WERI-Rb-1 (cell line): ENCODE results near the gene RBM26.

ENCODE experiments used
- DNase-seq: peaks from one replicate; pipeline ENCODE4 v3.0.0-alpha.2; 2020
- H3K27ac ChIP-seq: fragments of 250-450 bp; sonication (Bioruptor Pico); 2 replicates; pipeline ENCODE4 v1.5.1; 2020; ENCODE audit warnings: mild to moderate bottlenecking, moderate library complexity
- H3K27me3 ChIP-seq: fragments of 250-450 bp; sonication (Bioruptor Pico); 2 replicates; pipeline ENCODE4 v1.5.1; 2021; ENCODE audit warnings: mild to moderate bottlenecking, low read depth, moderate library complexity; ENCODE audit not compliant: insufficient read depth, severe bottlenecking
- H3K36me3 ChIP-seq: fragments of 250-450 bp; sonication (Bioruptor Pico); 2 replicates; pipeline ENCODE4 v1.5.1; 2020; ENCODE audit warnings: mild to moderate bottlenecking, moderate library complexity
- H3K4me3 ChIP-seq: 2 replicates; pipeline ENCODE4 v1.5.1; 2011; ENCODE audit warnings: low read depth, mild to moderate bottlenecking, control low read depth, low read length
- H3K9me3 ChIP-seq: fragments of 250-450 bp; sonication (Bioruptor Pico); 2 replicates; pipeline ENCODE4 v1.5.1; 2021; ENCODE audit warnings: mild to moderate bottlenecking, moderate library complexity; ENCODE audit not compliant: severe bottlenecking
- TF ChIP-seq, protein P1 (sequence below): IDR thresholded peaks from 2 replicates; pipeline ENCODE4 v1.5.1; 2011; ENCODE audit warnings: low read depth, mild to moderate bottlenecking, control low read depth, inconsistent platforms, low read length

RBM26 gene, protein sequence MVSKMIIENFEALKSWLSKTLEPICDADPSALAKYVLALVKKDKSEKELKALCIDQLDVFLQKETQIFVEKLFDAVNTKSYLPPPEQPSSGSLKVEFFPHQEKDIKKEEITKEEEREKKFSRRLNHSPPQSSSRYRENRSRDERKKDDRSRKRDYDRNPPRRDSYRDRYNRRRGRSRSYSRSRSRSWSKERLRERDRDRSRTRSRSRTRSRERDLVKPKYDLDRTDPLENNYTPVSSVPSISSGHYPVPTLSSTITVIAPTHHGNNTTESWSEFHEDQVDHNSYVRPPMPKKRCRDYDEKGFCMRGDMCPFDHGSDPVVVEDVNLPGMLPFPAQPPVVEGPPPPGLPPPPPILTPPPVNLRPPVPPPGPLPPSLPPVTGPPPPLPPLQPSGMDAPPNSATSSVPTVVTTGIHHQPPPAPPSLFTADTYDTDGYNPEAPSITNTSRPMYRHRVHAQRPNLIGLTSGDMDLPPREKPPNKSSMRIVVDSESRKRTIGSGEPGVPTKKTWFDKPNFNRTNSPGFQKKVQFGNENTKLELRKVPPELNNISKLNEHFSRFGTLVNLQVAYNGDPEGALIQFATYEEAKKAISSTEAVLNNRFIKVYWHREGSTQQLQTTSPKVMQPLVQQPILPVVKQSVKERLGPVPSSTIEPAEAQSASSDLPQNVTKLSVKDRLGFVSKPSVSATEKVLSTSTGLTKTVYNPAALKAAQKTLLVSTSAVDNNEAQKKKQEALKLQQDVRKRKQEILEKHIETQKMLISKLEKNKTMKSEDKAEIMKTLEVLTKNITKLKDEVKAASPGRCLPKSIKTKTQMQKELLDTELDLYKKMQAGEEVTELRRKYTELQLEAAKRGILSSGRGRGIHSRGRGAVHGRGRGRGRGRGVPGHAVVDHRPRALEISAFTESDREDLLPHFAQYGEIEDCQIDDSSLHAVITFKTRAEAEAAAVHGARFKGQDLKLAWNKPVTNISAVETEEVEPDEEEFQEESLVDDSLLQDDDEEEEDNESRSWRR

GRCh38 chr13:79405831-79406596, at the start of gene RBM26:
TSS of gene RBM26 (minus strand) at chr13:79406255. CDS start at chr13:79405774, 481 bp downstream.
- Histone ChIP-seq H3K9me3 (no peaks in the 10 kb centered on the region), H3K36me3 (no peaks in the 10 kb centered on the region), H3K27me3 (no peaks in the 10 kb centered on the region), H3K4me3 (peak within 1 kb of the TSS; percentile 91), H3K27ac (peak within 1 kb of the TSS; percentile 96)
- DNase-seq: peak; percentile 87
- TF ChIP-seq, protein P1, sequence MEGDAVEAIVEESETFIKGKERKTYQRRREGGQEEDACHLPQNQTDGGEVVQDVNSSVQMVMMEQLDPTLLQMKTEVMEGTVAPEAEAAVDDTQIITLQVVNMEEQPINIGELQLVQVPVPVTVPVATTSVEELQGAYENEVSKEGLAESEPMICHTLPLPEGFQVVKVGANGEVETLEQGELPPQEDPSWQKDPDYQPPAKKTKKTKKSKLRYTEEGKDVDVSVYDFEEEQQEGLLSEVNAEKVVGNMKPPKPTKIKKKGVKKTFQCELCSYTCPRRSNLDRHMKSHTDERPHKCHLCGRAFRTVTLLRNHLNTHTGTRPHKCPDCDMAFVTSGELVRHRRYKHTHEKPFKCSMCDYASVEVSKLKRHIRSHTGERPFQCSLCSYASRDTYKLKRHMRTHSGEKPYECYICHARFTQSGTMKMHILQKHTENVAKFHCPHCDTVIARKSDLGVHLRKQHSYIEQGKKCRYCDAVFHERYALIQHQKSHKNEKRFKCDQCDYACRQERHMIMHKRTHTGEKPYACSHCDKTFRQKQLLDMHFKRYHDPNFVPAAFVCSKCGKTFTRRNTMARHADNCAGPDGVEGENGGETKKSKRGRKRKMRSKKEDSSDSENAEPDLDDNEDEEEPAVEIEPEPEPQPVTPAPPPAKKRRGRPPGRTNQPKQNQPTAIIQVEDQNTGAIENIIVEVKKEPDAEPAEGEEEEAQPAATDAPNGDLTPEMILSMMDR: no peak

DNA sequence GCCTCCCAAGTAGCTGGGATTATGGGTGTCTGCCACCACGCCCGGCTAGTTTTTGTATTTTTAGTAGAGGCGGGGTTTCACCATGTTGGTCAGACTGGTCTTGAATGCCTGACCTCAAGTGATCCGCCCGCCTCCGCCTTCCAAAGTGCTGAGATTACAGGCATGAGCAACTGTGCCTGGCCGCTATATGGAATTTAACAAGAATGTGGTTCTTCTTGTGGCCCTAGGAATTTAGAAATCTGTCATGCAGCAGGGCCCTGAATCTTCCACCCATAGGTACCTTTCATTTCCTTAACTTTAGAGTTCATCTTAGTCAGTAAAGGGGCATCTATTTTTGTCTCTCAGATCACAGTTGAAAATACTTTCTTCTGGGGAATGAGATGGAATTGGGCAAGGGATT, 49.3 kb upstream of the RBM26 start:
- TF ChIP-seq, protein P1: no peak
- Histone ChIP-seq H3K4me3 (no peak overlapping the region), H3K27ac (no peak overlapping the region)

GRCh38 chr13:79452239-79452913, 46.3 kb upstream of the RBM26 start:
- Histone ChIP-seq H3K36me3 (no peaks in the 10 kb centered on the region), H3K4me3 (no peak overlapping the region), H3K9me3 (no peaks in the 10 kb centered on the region), H3K27me3 (peaks cover 11% of the 10 kb centered on the region), H3K27ac (no peak overlapping the region)
- TF ChIP-seq, protein P1: no peak
- DNase-seq: no peak

More for the DNA sequence above, 49.3 kb upstream of the RBM26 start:
- Histone ChIP-seq H3K27me3 (no peaks in the 10 kb centered on the region), H3K9me3 (no peaks in the 10 kb centered on the region), H3K36me3 (no peaks in the 10 kb centered on the region)
- no peak for DNase-seq

- TF ChIP-seq, protein P1: no peak
- Histone ChIP-seq H3K36me3 (no peaks in the 10 kb centered on the region), H3K27me3 (peaks cover 19% of the 10 kb centered on the region), H3K27ac (no peak overlapping the region), H3K4me3 (no peak overlapping the region), H3K9me3 (no peaks in the 10 kb centered on the region)
- no peak for DNase-seq
Observed at GRCh38 chr13:79451500-79451962, 45.5 kb upstream of the RBM26 start.

- H3K27me3 ChIP-seq: peaks cover 29% of the 10 kb centered on the region
- no peaks in the 10 kb centered on the region for H3K36me3 ChIP-seq
- no peak overlapping the region for H3K27ac ChIP-seq
- TF ChIP-seq, protein P1: no peak
- no peaks in the 10 kb centered on the region for H3K9me3 ChIP-seq
- no peak overlapping the region for H3K4me3 ChIP-seq
- DNase-seq: no peak
Observed at GRCh38 chr13:79450110-79450509, 44.1 kb upstream of the RBM26 start.
